A549 (cell line): ENCODE measurements around the gene BTAF1.

ENCODE experiments used
- RARB ChIP-seq: fragments of 250-450 bp; sonication (Bioruptor Pico); IDR thresholded peaks from 2 replicates; pipeline ENCODE4 v1.8.0; 2021; ENCODE audit warnings: mild to moderate bottlenecking, moderate library complexity
- TP53 ChIP-seq: fragments of 250-450 bp; sonication (Bioruptor Pico); IDR thresholded peaks from 2 replicates; pipeline ENCODE4 v1.5.0; 2021; ENCODE audit warnings: mild to moderate bottlenecking, moderate library complexity
- TF ChIP-seq, protein P1 (sequence below): fragments of >200 bp; sonication (Bioruptor Twin); formaldehyde crosslinking; IDR thresholded peaks from 3 replicates; pipeline ENCODE4 v1.5.1; 2016

DNA sequence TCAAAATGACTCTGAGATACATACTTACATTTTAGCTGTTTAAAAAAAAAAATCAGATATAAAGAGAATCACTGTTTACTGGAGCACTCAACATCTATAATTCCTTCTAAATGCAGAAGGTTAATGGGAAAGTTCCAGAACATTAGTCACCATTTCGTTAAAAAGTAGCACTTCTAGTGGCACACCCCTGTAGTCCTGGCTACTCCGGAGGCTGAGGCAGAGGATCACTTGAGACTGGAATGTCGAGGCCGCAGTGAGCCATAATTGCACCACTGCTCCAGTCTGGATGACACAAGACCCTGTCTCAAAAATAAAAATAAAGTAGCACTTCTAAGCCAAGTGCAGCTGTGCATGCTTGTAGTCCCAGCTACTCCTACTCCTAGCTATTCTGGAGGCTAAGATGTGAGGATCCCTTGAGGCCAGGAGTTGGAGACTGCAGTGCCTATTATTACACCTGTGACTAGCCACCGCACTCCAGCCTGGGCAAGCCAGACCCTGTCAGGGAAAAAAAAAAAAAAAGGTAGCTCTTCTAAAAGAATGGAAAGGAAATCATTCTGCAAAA is 16.5 kb upstream of the BTAF1 start:
- TF ChIP-seq RARB: no peak
- TF ChIP-seq TP53: no peak
- TF ChIP-seq, protein P1, sequence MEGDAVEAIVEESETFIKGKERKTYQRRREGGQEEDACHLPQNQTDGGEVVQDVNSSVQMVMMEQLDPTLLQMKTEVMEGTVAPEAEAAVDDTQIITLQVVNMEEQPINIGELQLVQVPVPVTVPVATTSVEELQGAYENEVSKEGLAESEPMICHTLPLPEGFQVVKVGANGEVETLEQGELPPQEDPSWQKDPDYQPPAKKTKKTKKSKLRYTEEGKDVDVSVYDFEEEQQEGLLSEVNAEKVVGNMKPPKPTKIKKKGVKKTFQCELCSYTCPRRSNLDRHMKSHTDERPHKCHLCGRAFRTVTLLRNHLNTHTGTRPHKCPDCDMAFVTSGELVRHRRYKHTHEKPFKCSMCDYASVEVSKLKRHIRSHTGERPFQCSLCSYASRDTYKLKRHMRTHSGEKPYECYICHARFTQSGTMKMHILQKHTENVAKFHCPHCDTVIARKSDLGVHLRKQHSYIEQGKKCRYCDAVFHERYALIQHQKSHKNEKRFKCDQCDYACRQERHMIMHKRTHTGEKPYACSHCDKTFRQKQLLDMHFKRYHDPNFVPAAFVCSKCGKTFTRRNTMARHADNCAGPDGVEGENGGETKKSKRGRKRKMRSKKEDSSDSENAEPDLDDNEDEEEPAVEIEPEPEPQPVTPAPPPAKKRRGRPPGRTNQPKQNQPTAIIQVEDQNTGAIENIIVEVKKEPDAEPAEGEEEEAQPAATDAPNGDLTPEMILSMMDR: no peak
